Posterior vena cava (tissue), 2 donors: ENCODE measurements around the gene HBZ. TPM values are rescaled to one million over a fixed set of nuclear protein-coding genes. Genes with fewer than 3 reads are reported as not detected.
"Not testable (repeated sequence)": the region's sequence is repeated elsewhere in the genome, so short reads cannot be mapped to it uniquely, and the experiment has no call there.

Source experiments
- DNase-seq: peaks from one replicate; pipeline ENCODE4 v3.0.0-alpha.2; 2020; ENCODE audit warnings: low spot score
- intact Hi-C, 2 donors: fragments of 100-400 bp; cut with DNase I; formaldehyde crosslinking; loops; one replicate each; pipeline versions ENCODE4 v1.14.1 to v1.14.2; 2022 to 2023
- total RNA-seq, 2 donors: library from RNA; stranded (reverse); fragmentation: NEBNext Ultra II Directional; extraction: Animal tissue kit (Norgen Biotek cat#: 25700); gene quantifications; one replicate each; pipeline ENCODE4 v1.2.1, GENCODE V29; 2021
- donor health status: DM: yes; HTN: yes; CAD: no.
- donor health status: DM: yes; HTN: yes; CAD: no.

Gene HBZ
- total RNA-seq, 2 donors from 2014 or later, result not detected

GRCh38 chr16:130533-131173 is 21.8 kb upstream of the HBZ start:
- peak; percentile 31 for DNase-seq
- intact Hi-C loops, result no loop called here

DNA sequence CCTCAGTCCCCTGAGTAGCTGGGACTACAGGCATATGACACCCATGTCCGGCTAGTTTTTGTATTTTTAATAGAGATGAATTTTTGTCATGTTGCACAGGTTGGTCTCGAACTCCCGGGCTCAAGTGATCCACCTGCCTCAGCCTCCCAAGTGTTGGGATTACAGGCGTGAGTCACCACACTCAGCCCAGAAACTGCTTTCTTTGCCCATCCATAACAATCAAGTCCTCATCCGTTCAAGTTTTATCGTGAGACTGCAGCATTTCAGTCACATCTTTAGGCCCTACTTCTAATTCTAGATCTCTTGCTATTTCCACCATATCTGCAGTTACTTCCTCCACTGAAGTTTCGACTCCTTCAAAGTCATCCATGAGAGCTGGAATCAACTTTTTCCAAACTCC is 20.3 kb upstream of the HBZ start:
- DNase-seq, result no peak
- intact Hi-C loops, result no loop called here

- intact Hi-C loops, result loop anchor here in 1 of 2 donors (1.0 kb wide), 1 partner anchor 21 kb away; no protein-coding TSS in a partner anchor
- DNase-seq, result no peak
Observed at GRCh38 chr16:133716-134115, 18.7 kb upstream of the HBZ start.

DNA sequence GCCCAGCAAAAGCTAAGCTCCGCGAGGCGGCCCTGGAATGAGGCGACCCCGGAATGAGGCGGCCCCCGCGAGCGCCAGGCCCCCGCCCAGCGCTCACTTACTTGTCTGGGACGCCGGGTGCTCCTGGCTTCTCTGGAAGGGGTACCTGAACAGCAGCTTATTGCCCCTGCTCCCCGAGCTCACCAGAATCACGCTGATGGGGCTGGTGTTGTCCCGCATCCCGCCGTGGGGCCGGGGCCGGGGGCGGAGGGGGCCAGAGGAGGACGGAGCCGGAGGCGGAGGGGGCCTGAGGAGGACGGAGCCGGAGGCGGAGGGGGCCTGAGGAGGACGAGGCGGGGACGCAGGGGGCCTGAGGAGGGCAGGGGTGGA is 14.4 kb upstream of the HBZ start:
- DNase-seq, result peak; percentile 78
- intact Hi-C loops, result no loop called here

- DNase-seq, result peak; percentile 28
- intact Hi-C loops, result no loop called here
Observed at GRCh38 chr16:140175-140857, 12.1 kb upstream of the HBZ start.

- intact Hi-C loops, result no loop called here
Observed at GRCh38 chr16:142405-142967, 10.0 kb upstream of the HBZ start.

DNA sequence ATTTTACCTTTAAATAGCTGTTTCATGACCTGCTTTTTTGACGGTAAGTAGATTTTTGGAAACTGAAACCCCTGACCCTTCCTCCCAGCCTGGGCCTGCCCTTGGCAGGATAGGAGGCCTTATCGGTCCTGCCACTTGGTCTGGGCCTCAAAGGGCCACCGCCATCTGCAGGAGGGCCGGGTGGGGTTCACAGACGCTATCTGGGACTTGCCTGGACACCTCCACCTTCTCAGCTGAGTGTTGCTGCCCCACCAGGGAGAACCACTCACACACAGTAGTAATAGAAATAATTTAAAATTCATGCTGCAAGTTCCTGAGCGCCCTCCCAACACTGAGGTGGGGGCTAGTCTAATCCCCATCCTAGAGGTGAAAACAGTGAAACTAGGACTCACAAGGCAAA is 9.4 kb upstream of the HBZ start:
- DNase-seq, result peak; percentile 58
- intact Hi-C loops, result no loop called here

More at GRCh38 chr16:142405-142967, 10.0 kb upstream of the HBZ start:
- DNase-seq, result no peak

GRCh38 chr16:143456-143855 is 9.0 kb upstream of the HBZ start:
- intact Hi-C loops, result no loop called here
- DNase-seq, result no peak

DNA sequence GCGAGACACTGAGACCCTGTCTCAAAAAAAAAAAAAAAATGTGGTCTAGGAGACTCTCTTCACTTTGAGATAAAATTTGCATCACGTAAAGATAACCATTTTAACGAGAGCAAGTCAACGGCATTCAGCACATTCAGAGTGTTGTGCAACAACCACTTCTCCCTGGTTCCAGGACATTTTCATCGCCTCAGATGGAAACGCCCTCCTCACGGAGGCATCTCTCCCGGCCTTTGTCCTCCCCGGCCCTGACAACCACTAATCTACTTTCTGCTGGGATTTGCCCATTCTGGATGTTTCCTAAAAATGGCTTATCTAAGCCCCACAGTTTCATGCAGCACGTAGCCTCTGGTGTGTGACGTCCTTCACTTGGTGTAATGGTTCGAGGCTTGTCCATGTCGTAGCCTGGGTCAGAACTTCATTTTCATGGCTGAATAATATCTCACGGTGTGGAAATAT is 7.6 kb upstream of the HBZ start:
- peak; percentile 36 for DNase-seq
- intact Hi-C loops, result no loop called here

DNA sequence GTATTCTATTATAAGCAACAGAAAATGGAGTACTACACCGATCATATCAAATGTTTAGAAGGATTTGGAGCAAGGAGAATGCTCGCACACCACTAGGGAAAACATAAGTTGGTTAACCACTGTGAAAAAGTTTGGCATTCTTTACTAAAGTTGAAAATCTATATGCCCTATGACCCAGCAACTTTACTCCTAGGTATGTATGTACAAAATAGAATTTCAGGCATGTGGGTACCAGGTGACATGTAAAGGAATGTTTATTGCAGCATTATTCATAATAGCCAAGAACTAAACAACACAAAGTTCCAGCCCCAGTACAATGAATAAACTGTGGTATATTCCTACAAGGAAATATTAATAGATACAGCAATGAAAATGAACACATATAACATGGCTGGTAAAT is 5.8 kb upstream of the HBZ start:
- DNase-seq, result no peak
- intact Hi-C loops, result no loop called here

DNA sequence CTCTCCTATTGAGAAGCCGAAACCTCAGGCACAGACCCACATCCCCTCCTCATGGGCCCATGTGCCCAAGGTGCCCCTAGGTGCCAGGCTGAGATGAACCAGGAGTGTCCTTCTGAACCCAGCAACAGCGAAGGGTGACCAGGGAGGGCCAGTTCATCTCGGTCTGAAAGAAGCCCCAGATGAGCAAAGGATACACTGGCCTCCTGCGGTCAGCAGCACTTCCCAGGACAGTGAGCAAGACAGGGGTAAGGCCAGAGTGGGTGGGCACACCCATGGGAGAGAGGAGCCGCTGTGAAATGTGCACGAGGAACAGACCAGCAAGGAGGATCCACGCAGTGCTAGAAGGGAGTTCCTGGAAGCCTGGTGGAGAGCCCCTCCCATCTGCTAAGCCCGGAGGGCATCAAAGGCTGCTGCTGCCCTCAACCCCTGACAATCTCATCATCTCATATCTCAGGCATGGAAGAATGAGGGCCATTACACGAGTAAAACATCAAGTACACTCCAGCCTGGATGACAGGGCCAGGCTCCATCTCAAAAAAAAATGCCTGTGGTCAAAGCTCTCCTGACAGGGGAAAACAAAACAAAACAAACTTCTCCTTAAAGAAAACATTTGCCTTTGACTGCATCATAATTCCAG is 3.3 kb upstream of the HBZ start:
- intact Hi-C loops, result no loop called here
- peak; percentile 25 for DNase-seq

DNA sequence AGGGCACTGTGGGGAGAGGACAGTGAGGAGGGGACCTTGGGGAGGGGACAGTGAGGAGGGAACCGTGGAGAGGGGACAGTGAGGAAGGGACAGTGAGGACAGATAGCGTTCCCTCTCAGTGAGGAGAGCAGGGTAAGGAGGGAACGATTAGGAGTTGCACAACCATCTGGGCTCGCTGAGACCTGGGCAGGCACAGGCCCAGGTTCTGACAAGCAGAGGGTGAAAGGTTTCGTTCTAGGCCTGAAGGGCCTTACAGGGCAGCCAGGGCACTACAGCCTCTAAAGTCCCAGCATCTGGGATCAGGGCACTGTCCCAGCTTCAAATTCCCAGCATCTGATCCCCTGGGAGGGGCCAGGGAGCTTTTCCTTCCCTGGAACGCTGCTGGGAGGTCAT is 681 bp downstream of the HBZ start:
- intact Hi-C loops, DNase-seq: not testable (repeated sequence)

GRCh38 chr16:153550-154216 is 1.2 kb downstream of the HBZ start:
- not testable (repeated sequence) for DNase-seq
- intact Hi-C loops, result loop anchor here in 1 of 2 donors (1.0 kb wide), 1 partner anchor 20 kb away; no protein-coding TSS in a partner anchor

GRCh38 chr16:154217-155030 is 2.0 kb downstream of the HBZ start:
- intact Hi-C loops, result loop anchor here in 1 of 2 donors (1.0 kb wide), 1 partner anchor 21 kb away; no protein-coding TSS in a partner anchor
- peak; percentile 63 for DNase-seq

GRCh38 chr16:155031-155398 is 2.6 kb downstream of the HBZ start:
- DNase-seq, result peak; percentile 60
- intact Hi-C loops, result no loop called here

DNA sequence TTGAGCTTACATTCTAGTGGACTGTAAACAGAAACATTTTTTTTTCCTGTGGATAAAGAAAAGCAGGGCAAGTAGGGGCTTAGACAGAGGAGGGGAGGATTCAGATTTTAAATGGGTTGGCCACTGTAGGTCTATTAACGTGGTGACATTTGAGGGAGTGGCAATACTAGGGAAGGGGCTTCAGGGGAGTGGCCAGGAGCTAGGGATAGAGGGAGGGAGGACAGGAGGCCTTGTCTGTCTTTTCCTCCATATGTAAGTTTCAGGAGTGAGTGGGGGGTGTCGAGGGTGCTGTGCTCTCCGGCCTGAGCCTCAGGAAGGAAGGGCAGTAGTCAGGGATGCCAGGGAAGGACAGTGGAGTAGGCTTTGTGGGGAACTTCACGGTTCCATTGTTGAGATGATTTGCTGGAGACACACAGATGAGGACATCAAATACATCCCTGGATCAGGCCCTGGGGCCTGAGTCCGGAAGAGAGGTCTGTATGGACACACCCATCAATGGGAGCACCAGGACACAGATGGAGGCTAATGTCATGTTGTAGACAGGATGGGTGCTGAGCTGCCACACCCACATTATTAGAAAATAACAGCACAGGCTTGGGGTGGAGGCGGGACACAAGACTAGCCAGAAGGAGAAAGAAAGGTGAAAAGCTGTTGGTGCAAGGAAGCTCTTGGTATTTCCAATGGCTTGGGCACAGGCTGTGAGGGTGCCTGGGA is 6.8 kb downstream of the HBZ start:
- peak; percentile 44 for DNase-seq
- intact Hi-C loops, result no loop called here

- DNase-seq, result peak; percentile 31
- intact Hi-C loops, result not testable (repeated sequence)
Observed at GRCh38 chr16:160242-160641, 7.8 kb downstream of the HBZ start.

DNA sequence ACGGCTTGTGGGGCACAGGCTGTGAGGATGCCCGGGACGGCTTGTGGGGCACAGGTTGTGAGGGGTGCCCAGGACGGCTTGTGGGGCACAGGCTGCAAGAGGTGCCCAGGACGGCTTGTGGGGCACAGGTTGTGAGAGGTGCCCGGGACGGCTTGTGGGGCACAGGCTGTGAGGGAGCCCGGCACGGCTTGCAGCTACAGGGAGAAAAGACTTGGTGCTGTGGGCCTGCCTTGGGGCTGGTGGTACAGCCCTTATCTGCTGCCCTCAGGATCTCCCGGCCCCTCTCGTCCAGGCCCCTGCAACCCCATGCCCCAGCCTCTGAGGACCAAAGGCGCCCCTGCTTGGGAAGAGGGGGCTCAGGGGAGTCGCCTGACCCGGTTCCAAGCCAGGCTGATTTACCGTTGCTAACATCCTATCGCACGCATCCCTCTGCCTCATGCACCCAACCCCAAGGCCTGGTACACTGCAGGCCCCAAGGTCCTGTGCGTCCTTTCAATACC is 8.3 kb downstream of the HBZ start:
- DNase-seq, result peak; percentile 62
- intact Hi-C loops, result no loop called here
